Measurements from ENCODE around the gene MAFB.
"Not testable (repeated sequence)": the region's sequence is repeated elsewhere in the genome, so short reads cannot be mapped to it uniquely, and the experiment has no call there.

The MAFB gene

DNA sequence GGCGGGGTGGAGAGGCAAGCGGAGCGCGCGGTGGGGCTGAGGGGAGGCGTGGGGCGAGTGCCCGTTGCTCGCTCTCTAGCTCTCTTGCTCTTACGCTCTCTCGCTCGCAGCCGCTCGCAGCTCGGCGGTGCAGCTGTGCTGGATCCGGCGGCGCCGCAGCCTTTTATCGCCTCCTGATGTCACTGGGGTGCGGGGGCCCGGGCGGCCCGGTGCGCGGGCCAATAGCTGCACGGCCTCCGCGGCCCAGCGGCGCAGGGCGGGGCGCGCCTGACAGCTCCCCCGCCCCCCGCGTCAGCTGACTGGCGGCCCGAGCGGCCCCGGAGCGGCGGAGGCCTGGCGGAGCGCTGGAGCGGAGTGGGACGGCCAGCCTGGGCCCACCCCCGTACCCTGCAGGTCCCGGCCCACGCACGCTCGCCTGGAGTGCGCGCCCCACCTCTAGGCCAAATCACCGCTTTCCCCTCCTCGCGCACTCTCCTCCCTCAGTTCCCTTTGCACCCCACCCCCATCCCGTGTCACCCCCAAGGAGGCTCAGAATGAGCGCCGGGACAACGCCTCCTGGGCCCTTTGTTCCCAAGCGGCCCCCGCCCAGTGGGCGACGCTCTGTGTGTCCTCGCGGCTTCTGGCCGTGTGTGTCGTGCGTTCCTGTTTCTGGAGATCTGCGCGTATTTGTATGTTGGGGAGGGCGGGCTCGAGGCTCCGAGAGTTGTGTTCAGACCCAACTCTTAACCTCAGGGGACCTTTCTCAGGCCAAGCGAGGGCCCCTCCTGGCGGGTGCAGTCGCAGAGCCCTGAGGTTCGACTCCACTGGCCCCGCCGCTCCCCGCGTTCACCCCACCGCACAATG lies at the start of gene MAFB:
TSS of gene MAFB (minus strand) at position 137 of the 843 bp plus-strand sequence. CDS start 386 bp downstream, outside the sequence.
- Histone ChIP-seq H3K36me3 (ENCODE audit: low read length) (no peaks in the 10 kb centered on the region), H4K20me1 (ENCODE audit: low read depth, low read length) (no peaks in the 10 kb centered on the region), H2AFZ (ENCODE audit: low read depth, low read length, severe bottlenecking) (no peak within 1 kb of the TSS), H3K4me3 (ENCODE audit: insufficient read depth, low read length, poor library complexity, severe bottlenecking) (no peak within 1 kb of the TSS), H3K9me3 (ENCODE audit: insufficient read depth, low read length) (no peaks in the 10 kb centered on the region), H3K9ac (ENCODE audit: low read length) (no peak within 1 kb of the TSS), H3F3A (ENCODE audit: insufficient read depth) (no peaks in the 10 kb centered on the region), H3K4me2 (ENCODE audit: low read depth, low read length, poor library complexity, severe bottlenecking) (no peak within 1 kb of the TSS), H3K9me2 (replicated peaks; ENCODE audit: insufficient read depth, low read length) (no peaks in the 10 kb centered on the region), H3K27me3 (ENCODE audit: low read length) (no peaks in the 10 kb centered on the region), H3K27ac (ENCODE audit: low read depth, low read length) (no peak within 1 kb of the TSS), H3K79me2 (ENCODE audit: insufficient read depth, low read length) (no peaks in the 10 kb centered on the region)
- TF ChIP-seq, protein P1, sequence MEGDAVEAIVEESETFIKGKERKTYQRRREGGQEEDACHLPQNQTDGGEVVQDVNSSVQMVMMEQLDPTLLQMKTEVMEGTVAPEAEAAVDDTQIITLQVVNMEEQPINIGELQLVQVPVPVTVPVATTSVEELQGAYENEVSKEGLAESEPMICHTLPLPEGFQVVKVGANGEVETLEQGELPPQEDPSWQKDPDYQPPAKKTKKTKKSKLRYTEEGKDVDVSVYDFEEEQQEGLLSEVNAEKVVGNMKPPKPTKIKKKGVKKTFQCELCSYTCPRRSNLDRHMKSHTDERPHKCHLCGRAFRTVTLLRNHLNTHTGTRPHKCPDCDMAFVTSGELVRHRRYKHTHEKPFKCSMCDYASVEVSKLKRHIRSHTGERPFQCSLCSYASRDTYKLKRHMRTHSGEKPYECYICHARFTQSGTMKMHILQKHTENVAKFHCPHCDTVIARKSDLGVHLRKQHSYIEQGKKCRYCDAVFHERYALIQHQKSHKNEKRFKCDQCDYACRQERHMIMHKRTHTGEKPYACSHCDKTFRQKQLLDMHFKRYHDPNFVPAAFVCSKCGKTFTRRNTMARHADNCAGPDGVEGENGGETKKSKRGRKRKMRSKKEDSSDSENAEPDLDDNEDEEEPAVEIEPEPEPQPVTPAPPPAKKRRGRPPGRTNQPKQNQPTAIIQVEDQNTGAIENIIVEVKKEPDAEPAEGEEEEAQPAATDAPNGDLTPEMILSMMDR (IDR thresholded peaks at IDR 0.05; ENCODE audit: insufficient read depth, low read length, poor library complexity, severe bottlenecking): no peak
- TF ChIP-seq EZH2phosphoT487 (conservative IDR thresholded peaks at IDR 0.05; ENCODE audit: low read length): no peak

DNA sequence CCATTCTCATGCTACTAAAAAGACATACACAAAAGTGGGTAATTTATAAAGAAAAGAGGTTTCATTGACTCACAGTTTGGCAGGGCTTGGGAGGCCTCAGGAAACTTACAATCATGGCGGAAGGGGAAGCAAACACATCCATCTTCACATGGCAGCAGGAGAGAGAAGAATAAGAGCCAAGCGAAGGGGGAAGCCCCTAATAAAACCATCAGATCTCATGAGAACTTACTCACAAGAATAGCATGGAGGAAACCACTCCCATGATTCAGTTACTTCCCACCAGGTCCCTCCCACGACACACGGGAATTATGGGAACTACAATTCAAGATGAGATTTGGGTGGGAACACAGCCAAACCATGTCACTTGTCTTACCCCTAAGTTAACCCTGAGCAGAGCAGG lies 47.4 kb upstream of the MAFB start:
- not testable (repeated sequence) for H2AFZ ChIP-seq (ENCODE audit: low read depth, low read length, severe bottlenecking); H3K9ac ChIP-seq (ENCODE audit: low read length); H3K4me2 ChIP-seq (ENCODE audit: low read depth, low read length, poor library complexity, severe bottlenecking); H3K4me3 ChIP-seq (ENCODE audit: insufficient read depth, low read length, poor library complexity, severe bottlenecking); H3K27ac ChIP-seq (ENCODE audit: low read depth, low read length); H3K27me3 ChIP-seq (ENCODE audit: low read length); H3F3A ChIP-seq (ENCODE audit: insufficient read depth); H3K79me2 ChIP-seq (ENCODE audit: insufficient read depth, low read length); H3K9me3 ChIP-seq (ENCODE audit: insufficient read depth, low read length); H3K9me2 ChIP-seq (replicated peaks; ENCODE audit: insufficient read depth, low read length); H3K36me3 ChIP-seq (ENCODE audit: low read length); H4K20me1 ChIP-seq (ENCODE audit: low read depth, low read length)

DNA sequence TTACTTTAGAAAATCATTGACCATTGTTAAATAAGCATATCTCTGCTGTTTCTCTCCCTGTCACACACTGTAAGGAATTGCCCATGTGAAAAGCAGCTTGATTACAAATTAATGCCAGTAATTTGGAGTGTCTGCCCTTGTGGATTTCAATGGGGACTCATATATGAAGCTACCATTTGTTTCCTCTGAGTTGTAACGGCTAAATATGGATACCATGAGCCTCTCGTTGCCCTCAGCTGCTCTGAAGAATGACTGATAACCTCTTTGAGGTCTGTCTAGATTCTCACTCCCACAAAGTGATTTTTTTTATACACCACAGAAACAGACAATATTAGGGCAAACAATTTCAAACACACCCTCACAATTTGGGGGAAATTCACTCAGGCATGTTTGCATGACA lies 40.0 kb upstream of the MAFB start:
- no peaks in the 10 kb centered on the region for H4K20me1 ChIP-seq (ENCODE audit: low read depth, low read length)
- no peaks in the 10 kb centered on the region for H3K27me3 ChIP-seq (ENCODE audit: low read length)
- no peaks in the 10 kb centered on the region for H3K9me2 ChIP-seq (replicated peaks; ENCODE audit: insufficient read depth, low read length)
- H3K4me2 ChIP-seq (ENCODE audit: low read depth, low read length, poor library complexity, severe bottlenecking): no peak overlapping the region
- H3K9ac ChIP-seq (ENCODE audit: low read length): no peak overlapping the region
- no peaks in the 10 kb centered on the region for H3F3A ChIP-seq (ENCODE audit: insufficient read depth)
- no peaks in the 10 kb centered on the region for H3K9me3 ChIP-seq (ENCODE audit: insufficient read depth, low read length)
- H2AFZ ChIP-seq (ENCODE audit: low read depth, low read length, severe bottlenecking): no peak overlapping the region
- no peak overlapping the region for H3K4me3 ChIP-seq (ENCODE audit: insufficient read depth, low read length, poor library complexity, severe bottlenecking)
- no peak for TF ChIP-seq EZH2phosphoT487 (conservative IDR thresholded peaks at IDR 0.05; ENCODE audit: low read length)
- TF ChIP-seq, protein P1 (IDR thresholded peaks at IDR 0.05; ENCODE audit: insufficient read depth, low read length, poor library complexity, severe bottlenecking): no peak
- no peaks in the 10 kb centered on the region for H3K79me2 ChIP-seq (ENCODE audit: insufficient read depth, low read length)
- no peak overlapping the region for H3K27ac ChIP-seq (ENCODE audit: low read depth, low read length)
- H3K36me3 ChIP-seq (ENCODE audit: low read length): no peaks in the 10 kb centered on the region

DNA sequence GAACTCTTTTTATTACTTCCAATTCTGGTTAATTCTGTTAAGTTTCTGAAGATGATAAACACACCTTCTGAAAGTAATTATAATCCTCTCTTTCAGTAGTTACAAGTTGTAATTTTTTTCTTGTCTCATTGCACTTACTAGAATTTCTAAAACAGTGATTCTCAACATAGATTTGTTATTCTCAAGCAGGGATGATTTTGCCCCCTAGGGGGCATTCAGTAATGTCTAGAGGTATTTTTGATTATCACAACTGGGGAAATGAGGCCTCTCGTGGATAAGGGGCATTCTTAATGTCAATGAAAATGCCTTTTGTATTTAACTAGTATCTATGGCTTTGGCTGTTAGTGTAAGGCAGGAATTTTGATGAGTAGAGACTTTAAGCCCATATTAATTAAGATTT lies 39.4 kb upstream of the MAFB start:
- no peaks in the 10 kb centered on the region for H3K9me3 ChIP-seq (ENCODE audit: insufficient read depth, low read length)
- no peaks in the 10 kb centered on the region for H3K79me2 ChIP-seq (ENCODE audit: insufficient read depth, low read length)
- no peak overlapping the region for H3K27ac ChIP-seq (ENCODE audit: low read depth, low read length)
- H3K36me3 ChIP-seq (ENCODE audit: low read length): no peaks in the 10 kb centered on the region
- no peaks in the 10 kb centered on the region for H3K9me2 ChIP-seq (replicated peaks; ENCODE audit: insufficient read depth, low read length)
- H3K9ac ChIP-seq (ENCODE audit: low read length): no peak overlapping the region
- H3F3A ChIP-seq (ENCODE audit: insufficient read depth): no peaks in the 10 kb centered on the region
- no peaks in the 10 kb centered on the region for H4K20me1 ChIP-seq (ENCODE audit: low read depth, low read length)
- no peaks in the 10 kb centered on the region for H3K27me3 ChIP-seq (ENCODE audit: low read length)
- no peak overlapping the region for H3K4me2 ChIP-seq (ENCODE audit: low read depth, low read length, poor library complexity, severe bottlenecking)
- no peak overlapping the region for H2AFZ ChIP-seq (ENCODE audit: low read depth, low read length, severe bottlenecking)
- TF ChIP-seq EZH2phosphoT487 (conservative IDR thresholded peaks at IDR 0.05; ENCODE audit: low read length): no peak
- TF ChIP-seq, protein P1 (IDR thresholded peaks at IDR 0.05; ENCODE audit: insufficient read depth, low read length, poor library complexity, severe bottlenecking): peak; percentile 24
- H3K4me3 ChIP-seq (ENCODE audit: insufficient read depth, low read length, poor library complexity, severe bottlenecking): no peak overlapping the region
